GM19455 (cell line): ENCODE measurements around the gene ABCC8.

ENCODE experiments used
- ATAC-seq: cut with Tn5 transposase; IDR thresholded peaks from one replicate; pipeline ENCODE4 v1.9.1; 2021; ENCODE audit not compliant: unreplicated experiment

The ABCC8 gene

DNA sequence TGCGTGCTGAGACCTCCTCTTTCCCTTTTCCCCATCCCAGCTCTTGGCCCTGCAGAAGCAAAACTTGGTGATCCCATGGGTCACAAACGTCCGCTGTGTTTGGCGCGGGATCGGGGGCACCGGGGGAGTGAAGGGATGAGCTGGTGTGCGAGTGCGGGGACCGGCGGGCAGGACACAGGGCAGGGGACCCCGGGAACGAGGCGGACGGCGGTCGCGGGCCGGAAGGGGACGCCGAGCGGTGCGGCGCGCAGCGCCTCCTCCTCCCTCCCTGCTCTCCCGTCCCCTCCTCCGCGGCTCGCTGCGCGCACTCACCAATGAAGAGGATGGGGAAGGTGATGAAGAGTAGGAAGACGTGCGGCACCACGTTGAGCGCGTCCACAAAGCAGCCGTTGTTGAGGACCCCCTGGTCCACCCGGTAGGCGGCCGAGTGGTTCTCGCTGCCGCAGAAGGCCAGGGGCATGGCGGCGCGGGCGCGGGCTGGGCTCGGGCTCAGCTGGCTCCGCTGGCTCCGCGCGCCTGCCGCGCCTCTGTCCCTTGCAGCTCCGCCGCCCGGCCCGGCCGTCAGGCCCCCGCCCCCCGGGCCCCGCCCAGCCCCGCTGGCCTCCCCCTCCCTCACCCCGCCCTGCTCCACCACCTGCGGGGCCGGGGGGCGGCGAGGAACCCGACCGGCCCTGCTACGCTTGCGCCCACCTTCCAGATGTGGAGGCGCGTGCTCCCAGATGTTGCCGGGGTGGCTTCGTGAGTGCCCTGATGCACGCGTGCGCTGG is at the start of gene ABCC8:
ABCC8 (minus strand) TSS at position 529 of the 767 bp plus-strand sequence; CDS start at position 460, 69 bp downstream.
- ATAC-seq: no peak

DNA sequence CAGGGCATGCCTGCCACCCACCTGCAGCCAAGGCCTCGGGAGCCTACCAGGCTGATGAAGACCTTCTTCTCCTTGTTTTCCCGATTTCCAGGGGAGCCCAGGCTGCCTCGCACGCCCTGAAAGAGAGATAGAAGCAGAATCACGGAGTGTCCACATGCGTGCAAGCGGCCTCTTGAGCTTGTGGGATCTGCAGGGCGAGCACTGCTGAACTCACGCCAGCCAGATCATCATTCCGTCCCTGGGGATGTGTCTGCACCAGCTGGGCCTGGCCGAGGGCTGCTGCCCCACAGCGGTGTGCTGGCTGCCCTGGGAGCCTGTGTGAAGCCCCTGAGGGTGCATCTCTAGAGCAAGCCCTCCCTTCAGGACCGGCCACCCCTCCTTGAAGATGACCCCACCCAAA is 49.7 kb upstream of the ABCC8 start:
- ATAC-seq: no peak

DNA sequence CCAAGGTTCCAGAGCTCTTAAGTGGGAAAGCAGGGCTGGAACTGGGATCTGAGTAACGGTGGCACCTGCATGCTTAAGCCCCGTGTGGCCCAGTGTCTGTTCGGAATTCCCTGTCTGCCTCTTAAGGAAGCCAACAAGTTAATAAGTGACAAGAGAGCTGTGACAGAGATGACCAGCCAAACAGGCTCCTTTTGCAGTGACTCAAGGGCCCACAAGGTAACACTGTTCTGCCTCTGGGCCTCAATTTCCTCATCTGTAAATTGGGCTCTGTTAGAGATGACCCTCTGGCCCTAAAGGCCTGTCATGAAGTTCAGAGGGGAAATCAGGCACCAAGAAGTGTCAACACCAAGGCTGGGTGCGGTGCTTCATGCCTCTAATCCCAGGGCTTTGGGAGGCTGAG is 48.9 kb upstream of the ABCC8 start:
- ATAC-seq: no peak

DNA sequence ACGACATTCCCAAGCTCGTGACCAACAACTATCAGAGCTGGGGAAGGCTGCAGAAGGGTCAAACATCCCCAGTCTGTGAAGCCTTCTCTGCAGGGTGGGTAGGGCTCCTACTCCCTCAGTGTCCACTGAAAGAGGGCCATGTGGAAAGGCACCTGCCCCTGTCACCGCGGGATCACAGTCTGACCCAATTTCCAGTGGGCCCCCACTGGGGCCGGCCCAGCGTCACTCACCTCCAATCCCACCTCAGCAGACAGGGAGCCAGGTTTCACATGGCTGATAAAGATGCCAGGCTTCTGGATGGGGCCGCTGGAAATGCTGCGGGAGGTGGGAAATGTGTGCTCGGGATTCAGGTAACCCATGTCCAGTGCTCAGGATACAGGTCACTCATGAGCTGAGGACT is 47.6 kb upstream of the ABCC8 start:
- no peak for ATAC-seq

DNA sequence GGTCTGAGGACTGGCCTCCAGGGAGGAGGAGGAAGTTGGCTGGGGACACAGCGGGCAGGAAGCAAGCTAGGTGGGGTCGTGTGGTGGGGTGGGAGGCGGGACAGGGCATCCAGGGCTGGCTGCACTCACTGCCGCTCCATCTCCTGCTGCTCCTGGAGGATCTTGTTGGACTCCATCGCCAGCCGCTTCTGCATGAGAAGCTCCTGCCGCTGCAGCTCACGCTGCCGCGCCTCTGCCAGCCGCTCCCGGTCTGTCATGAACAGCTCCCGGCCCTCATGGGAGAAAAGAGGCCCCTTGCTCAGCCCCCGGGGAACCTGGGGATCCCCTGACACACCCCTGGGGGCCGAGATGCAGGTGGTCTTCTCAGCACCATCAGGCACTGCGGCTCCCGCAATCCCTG is 46.0 kb upstream of the ABCC8 start:
- ATAC-seq: no peak

DNA sequence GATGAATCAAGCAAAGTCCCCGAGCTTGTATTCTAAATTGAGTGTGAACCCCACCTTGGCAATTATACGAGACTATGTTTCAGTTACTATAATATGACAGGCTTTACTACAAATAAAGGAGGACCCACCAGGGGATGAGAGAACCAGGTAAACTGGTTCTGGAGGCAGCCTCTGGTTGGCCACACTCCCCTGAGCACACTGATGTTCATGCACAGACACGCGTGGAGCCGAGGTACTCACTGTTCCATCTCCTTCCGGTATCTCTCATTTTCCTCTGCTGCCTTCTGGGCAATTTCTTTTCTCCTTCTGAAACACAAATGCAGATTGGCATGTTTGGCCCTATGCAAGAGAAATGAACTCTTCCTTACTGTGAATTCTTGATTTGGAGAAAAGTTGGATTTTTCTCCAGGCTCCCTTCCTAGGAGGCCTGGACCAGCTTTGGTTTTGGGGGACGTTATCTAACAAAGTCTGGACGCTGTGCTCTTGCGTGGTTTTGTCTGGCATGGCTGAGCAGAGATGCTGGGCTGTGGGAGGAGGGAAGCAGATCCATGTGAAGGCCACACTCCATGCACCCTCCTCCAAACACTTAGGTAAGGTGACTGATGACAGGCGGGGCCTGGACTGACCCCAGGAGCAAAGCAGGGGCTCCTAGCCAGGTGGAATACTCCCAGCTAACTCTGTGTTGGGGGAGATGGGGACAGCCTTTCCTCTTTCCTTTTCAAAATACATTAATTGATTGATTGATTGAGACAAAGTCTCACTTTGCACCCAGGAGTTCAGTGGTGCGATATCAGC is 44.7 kb upstream of the ABCC8 start:
- ATAC-seq: no peak

DNA sequence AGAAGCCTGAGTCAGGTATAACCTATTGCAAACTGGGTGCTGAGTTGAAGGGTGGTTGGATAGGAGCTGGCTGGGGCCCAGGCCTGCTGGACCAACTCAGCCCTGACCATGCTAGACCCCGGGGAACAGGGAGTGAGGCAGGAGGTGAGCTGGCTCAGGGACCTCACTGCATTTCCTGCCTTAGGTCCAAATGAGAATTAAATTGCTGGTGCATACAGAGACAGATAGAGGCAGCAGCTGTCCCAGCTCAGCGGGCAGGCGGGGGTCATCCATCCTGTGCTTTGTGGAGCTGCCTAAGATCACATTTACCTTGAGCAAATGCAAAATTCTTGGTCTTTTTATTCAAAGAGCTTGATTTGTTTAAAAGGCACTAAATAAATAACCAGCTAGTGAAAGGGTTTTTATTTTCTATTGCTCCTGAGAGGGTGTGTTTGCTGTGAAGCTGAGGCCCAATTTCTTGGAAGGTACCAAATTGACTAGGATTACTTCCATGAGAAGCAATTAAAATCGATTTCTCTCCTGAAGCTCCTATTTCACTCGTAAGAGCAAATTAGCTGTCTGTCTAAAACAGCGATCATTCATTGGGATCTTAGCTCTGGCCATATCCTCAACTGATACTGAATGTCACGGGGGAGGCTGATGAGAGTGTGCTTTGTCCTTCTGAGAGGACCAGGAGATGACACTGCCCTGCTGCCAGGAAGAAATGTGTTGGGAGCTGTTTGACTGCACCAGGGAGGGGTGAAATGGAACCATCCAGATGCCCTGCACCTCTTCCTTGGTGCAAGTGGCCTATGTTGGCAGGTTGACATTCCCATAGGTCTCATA is 42.6 kb upstream of the ABCC8 start:
- ATAC-seq: no peak

DNA sequence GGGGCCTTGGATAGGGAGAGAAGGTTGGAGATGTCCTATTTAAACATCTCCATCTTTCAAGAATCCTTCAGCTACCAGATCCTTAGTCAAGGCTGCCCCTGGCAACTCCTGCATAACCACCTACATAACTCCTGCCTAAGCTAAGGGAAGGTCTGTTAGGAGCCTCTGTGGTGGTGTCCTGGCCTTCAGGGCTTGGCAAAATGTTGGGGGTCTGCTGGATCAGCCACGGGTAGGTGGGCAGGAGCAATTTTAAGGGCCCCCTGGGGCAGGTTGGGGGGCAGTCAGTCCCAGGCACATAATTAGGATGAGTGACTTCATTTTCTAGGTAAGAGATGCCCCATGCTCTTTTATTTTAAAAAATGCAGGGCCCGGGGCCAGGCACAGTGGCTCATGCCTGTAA is 41.7 kb upstream of the ABCC8 start:
- no peak for ATAC-seq

DNA sequence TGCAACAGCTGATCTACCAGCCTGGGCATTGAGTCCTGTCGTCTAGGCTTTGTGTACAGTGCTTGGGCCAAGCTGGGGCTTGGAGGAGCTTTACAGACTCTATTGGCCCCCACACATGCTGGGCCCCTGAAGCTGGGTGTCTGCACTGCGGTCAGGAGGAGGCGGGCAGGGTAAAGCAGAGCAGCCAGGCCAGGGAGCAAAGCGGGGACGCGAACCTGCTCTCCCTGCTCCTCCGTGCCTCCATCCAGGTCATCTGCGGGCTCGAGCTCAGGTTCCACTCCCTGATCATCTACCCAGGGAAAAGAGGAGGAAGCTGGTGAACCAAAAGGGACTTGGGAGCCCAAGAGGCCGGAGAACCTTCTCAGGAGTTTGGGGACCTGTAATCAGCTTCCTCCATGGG is 40.5 kb upstream of the ABCC8 start:
- ATAC-seq: no peak

DNA sequence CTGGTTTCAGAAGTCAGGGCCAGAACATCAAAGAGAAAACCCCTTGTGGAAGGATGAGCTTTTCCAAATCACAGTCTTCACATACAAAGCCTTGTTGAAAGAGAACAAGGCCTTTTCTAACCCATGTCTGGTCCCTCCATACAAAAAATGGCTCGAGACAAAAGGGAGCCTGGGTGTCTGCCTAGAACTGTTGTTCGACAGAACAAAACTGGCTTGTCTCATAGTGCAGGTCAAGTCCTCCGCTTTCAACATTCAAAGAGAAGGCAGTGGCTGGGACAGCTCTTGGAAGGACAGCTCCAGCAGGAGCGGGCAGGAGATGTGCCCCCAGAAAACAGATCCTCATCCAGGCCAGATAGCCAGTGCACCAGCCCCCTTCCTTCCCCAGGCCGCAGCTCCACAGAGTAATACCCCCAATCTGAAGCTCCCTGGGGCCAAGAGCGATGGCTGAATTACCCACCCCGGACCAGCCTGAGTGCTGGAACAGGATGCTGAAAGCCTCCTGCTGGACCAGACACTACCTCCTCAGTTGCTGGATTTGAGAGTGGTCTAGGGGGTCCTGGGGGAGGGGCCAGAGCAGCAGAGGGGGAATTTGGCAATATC is 40.0 kb upstream of the ABCC8 start:
- no peak for ATAC-seq

DNA sequence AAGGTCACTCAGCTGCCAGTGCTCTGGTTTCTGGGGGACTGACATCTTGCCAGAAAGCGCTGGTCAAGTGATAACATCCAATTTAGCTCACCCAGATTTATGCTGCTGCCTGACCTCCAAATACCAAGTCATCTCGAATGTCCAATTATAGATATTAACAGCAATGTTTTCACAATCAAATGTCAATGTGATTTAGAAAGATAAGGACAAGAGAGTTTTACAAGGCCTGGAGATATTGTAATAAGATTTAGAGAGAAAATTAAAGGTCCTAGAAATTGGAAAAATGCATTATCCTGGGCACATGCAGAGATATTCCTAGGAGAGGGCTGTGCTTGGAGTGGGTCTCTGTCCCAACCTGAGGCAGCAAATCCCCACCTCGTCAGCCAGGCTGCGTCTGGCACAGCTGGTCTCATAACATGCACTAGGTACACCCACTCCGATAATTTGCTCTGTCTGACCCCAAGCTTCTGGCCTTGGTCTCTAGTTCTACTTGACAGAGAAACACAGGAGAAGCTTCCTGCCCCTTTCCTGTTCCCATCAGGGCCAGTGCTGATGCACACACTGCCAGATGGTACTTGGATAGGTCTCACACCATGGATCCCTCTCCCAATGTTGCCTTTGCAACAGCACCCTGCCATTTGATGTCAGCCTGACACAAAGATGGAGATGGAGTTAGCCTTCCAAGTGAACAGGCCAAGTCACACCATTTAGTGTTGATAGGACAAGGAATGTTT is 39.0 kb upstream of the ABCC8 start:
- ATAC-seq: no peak

DNA sequence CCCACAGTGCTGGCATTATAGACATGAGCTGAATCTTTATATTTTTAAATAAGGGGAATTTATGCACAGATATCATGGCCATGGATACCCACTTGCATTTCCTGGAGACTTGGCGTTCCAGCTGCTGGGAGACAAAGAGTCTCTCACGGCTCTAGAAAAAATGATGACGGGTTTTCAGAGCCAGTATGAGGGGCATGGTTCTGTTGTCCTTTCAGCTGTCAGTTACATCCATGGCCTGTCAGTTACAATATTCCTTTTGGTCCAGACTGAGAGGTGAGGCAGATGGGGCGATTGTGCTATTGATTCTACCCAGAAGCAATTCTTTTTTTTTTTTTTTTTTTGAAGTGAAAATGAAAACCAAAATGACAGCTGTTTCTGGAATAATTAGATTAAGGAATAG is 37.8 kb upstream of the ABCC8 start:
- ATAC-seq: no peak

DNA sequence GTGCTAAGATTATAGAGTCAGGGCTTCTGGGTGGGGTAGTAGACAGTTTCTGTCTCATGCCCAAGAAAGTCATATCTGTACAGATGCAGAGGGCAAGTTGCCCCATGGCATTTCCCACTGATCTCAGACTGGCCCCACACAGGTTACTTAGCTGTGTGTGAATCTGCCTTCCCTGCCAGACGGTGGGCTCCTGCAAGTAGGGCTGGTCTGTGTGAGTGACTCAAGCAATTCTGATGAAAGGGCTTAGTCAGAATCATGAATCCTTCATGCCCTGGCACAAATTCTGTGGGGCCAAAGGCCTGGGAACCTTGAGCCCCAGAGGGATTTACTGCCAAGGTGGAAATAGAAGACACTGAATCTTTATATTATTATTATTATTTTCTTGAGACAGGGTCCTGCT is 37.2 kb upstream of the ABCC8 start:
- no peak for ATAC-seq

DNA sequence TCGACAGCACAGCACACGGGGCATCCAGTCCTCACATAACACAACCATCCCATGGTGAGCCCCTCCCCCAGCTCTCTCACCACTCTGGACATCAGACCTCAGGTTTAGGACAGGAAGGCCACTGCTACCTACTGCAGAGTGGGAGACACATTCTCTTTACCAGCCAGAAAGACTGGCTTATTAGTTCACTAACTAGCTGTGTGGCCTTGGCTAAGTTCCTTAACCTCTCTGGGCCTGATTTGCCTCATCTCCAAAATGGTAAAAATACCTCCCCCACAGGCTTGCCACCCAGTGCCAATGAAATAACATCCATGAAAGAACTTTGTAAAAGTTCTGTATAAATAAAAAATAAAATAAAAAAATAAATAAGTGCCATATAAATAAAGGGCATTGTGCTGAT is 35.5 kb upstream of the ABCC8 start:
- no peak for ATAC-seq

DNA sequence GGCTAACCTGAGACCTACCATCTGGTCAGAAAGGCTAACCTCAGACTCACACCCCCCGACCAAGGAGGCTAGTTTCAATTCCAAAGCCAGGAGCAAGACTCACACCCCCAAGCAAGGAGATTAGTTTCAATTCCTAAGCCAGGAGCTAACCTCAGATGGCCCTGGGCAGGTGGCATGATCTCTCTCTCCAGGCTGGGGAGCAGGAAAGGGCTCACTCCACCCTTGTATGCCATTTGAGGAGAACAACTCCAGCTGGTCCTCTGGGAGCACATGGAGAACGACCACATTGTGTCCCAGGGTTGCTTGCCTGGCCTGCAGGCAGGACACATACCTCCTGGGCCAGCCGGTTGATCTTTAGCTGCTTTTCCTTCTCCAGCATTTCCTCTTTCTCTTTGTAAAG is 34.9 kb upstream of the ABCC8 start:
- no peak for ATAC-seq

DNA sequence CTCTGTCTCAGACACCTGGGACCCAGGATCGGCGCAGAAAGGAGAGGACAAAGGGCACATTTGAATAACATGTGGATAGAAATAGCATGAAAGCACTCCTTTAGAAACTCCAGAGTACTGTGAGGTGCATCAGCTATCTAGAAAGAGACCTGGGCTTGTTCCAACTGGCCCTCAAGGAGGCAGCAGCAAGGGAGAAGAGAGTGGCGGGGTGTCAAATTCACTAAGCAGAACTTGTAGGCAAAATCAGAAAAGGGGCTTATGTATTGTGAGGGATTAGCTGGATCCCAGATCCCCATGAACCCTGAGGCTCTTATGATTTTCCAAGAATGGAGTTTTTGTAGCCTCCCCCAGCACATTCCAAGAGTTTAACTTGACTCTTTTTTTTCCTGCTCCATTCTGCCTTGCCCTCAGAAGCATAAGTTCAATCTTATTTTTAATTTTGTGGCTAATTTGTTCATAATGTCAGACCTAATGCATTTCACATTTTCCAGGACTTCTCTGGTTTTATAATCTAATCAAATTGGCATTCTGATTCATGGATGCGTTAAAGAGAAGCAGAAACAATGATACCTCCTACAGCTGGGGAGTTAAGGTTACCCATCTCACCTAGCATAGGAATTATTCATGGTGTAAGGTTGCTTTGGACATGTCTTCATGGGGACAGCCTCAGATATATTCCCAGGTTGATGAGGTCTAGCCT is 34.0 kb upstream of the ABCC8 start:
- no peak for ATAC-seq

DNA sequence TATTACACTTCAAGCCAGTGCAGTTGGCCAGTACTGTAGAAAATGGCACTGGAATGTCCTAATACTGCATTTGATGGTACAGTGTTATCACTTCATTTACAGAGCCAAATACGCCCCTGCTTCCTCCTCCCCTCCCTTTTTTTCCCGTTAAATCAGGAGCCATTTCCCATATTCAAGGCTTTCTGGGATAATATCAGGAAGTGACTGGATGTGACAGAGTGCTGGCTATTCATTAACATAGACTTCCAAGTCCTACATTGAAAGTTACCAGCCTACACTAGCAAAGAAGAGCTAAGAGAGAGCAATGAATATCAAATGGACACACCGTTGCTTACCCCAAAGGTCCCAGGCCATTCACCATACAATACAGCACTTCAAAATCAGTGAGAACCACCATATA is 32.1 kb upstream of the ABCC8 start:
- ATAC-seq: no peak

DNA sequence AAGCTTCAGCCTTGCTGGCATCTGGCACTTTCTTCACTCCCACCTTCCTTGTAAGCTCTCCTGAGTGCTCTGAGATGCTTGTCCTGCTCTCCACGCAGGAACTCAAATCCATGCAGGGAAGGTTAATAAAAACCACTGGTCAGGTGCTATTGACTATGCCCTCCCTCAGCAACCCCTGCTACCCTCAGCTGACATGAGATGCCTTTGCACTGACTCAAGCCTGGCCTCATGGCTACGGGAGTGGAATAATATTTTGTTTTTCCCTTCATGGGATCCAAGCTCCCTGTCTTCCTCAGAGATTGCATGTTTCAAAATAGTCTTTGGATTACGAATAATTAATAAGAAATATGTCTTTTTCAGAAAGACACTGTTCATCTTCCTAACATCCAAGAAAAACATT is 31.7 kb upstream of the ABCC8 start:
- no peak for ATAC-seq

DNA sequence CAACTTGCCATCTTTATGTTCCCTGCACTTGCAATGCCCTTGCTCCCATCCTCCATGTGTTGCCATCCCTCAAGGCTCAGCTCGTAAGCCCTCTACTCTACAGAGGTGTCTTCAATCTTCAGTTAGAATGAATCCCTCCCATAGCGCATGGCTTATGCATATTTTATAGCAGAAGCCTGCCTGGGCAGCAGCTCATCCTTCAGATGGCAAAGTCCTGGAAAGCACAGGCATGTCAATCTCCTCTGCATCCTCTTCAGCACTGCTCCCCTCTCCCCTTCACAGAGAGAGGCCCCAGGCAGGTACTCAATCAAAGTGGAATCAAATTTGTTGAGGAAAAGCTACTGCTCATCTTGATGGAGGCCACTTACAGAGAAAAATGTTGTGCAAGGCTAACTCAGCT is 31.1 kb upstream of the ABCC8 start:
- no peak for ATAC-seq

DNA sequence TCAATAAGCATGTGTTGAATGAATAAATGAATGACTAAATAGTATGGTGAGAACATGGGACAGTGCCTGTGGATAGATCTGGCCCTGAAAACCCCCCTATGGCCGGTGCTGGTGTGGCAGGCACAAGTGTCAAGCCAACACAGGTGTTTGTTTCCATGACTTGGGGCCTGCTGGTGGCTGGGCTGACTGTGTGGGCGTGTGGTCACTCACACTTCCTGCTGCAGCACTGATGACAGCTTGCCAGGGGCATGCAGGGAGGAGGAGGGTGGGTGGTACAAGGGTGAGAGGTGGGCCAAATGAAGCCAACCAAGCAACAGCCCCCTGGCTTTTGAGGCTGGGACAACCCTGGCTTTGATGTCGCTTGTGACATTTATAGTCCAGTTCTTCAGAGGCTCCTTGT is 30.3 kb upstream of the ABCC8 start:
- no peak for ATAC-seq
